Subcutaneous adipose tissue (tissue), 4 donors: ENCODE measurements around the gene OPRL1. TPM values are rescaled to one million over a fixed set of nuclear protein-coding genes. Genes with fewer than 3 reads are reported as not detected.

ENCODE experiments used
- CTCF ChIP-seq: fragments of 450-650 bp; IDR thresholded peaks from one replicate; pipeline ENCODE4 v1.5.1; 2016; ENCODE audit warnings: low read depth, mild to moderate bottlenecking, control low read depth, antibody characterized with exemption, moderate library complexity
- total RNA-seq, 4 donors: library from RNA; depleted of rRNA; stranded (reverse); fragments of >200 nt; gene quantifications; one replicate each; pipeline ENCODE4 v1.1.0, GENCODE V29; 2016

Gene OPRL1
- total RNA-seq, 4 donors from 2014 or later: 0.65 to 2.7 (median 1.7) TPM

DNA sequence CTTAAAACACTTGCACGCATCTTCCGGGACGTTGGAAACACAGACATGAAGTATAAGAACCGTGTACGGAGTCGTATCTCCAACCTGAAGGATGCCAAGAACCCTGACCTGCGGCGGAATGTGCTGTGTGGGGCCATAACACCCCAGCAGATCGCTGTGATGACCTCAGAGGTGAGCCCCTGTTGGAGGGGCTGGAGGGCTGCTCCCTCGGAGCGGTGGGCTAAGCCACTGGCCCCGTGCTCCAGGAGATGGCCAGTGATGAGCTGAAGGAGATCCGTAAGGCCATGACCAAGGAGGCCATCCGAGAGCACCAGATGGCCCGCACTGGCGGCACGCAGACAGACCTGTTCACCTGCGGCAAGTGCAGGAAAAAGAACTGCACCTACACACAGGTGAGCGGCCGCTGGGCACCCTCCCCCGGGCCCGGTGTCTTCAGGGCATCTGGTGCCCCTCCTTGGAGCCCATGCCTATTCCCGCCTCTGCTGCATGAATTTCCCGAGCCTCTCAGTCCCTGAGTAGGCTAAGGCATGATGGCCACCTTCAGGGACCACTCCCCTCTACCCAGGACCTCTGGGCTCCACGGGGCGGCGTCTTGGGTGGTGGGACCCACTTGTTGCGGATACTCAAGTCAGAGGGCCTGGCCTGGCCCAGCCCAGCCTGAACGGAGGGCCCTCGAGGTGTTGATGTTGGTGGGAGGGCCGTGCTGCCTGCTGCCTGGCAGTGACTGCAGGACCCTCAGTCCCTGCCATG lies 9.5 kb upstream of the OPRL1 start:
- TF ChIP-seq CTCF: no peak

DNA sequence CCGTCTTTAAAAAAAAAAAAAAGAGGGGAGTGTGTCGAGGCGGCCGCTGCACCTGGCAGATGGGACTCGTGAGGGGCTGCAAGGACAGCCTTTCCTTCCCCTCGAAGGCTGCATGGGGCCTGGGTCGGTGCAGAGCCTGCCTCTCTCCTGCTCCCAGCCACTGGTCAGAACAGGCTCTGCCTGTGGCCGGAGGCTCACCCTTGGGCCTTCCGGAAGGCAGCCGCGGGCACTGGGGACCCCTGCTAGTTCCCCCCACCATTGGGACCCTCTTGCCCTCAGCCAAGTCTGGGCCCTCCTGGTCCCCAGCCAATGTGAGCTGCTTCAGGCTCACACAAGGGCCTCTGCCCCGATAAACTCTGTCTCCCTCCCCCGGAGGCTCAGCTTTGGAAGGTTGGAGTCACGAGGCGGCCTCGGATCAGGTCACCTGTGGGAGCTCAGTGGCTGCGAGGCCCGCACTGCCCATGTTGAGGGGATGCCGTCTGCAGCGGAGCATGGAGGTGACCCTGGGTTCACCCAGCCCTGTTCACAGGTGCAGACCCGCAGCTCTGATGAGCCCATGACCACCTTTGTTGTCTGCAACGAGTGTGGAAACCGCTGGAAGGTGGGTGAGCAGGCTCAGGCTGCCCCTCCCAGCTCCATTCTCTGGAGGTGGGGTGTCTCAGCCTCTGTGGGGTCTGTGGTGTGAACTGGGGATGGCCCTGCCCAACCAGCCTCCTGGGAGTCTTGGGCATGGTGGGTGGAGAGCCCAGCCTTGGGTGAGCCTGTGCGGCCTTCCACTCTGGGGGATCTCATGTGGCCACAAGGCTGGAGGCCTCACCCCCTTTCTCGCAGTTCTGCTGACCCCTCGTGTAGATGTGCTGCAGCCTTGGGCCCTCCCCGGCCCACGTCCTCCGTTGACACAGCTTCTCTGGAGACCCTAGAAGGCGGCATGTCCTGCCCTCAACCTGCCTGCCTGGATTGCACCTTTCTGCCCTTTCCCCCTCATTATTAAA lies 8.2 kb upstream of the OPRL1 start:
- no peak for TF ChIP-seq CTCF

DNA sequence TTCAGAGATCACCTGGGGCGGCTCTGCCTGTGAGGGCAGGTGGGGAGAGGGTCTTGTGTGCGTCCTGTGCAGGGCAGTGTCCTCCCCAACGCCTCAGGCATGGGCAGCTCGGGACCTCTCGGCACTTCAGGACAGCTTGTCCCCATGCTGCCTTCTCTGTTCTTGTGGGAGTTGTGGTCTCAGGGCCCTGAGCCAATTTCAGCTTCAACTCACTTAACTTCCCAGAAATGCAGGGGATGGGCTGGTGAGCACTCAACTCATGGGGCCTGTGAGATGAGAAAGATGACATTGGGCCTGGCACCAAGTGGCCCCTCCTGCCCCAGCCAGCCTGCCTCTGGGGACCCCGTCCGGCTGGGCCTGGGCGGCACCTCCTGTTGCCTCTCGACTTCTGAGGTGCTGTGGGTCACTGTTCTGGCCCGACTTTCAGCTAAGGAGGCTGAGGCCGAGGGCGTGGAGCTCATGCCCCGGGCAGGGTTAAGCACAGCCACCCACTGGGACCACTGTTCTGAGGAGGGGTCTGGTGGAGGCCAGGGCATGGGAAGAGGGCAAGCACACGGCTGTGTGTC lies 7.3 kb upstream of the OPRL1 start:
- TF ChIP-seq CTCF: no peak

DNA sequence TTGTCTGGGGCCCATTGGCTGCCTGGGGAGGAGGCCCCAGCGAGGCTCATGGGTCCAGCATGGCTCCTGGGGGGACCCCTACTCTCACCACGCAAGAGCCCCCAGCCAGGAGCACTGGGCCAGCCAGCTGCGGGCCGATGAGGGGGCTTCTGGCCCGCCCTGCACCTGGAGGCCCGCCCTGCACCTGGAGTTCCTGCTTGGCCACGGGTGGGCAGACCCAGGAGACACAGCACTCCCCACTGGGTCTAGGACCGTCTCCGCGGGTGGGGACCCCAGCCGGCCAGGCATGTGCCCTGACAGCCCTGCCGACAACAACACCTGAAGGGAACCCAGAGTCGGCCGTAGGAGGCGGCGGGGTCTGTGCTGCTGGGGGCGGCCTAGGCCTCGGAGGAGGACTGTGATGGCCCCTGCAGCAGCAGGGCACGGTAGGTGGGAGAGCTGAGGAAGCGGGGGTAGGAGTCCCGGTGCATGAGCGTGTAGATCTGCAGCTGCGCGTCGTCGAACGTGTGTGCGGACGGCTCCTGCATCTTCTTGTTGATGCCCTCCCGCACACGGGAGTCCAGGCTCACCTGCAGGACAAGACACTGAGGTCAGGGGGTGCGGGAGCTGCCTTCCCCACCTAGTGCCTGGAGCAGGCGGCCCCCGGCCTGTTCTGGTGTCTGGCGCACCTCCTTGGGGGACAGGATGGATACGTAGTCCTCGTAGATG lies 6.3 kb upstream of the OPRL1 start:
- no peak for TF ChIP-seq CTCF

DNA sequence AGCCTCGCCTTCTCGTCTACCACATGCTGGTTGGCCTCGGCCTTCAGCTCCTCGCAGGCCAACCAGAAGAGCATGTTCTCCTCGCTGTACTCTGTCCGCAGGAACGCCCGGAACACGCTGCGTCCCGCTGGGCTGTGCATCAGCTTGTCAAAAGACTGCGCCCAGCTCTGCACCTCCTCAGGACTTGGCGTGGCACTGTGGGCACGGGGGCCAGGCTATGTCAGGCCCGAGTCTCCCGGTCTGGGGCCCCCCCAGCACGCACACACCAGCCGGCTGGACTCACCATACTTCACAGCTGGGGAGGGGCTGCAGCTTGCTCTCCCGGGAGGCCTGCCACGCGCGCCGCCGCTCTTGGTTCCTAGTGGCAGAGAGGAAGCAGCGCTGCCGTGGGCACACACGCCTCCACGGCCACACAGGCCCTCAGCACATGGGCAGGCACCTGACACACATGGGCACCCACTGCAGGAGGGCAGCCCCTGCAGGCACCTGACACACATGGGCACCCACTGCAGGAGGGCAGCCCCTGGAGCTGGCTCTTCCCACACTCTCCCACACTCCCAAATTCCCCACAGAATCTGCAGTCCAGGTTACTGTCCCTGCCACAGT lies 5.6 kb upstream of the OPRL1 start:
- TF ChIP-seq CTCF: no peak

- TF ChIP-seq CTCF: no peak
Measured at GRCh38 chr20:64074963-64075362, 4.9 kb upstream of the OPRL1 start.
